ENCODE data around the gene KRT6A.
"Not testable (repeated sequence)": the region's sequence is repeated elsewhere in the genome, so short reads cannot be mapped to it uniquely, and the experiment has no call there.

KRT6A gene

GRCh38 chr12:52502877-52503276 is 9.8 kb upstream of the KRT6A start:
- Histone ChIP-seq H3K9me3 (ENCODE audit: insufficient read depth, low read depth, low read length) (0 out of 2 replicates have a peak, but pooled peaks cover 3% of the 10 kb centered on the region), H3K9me2 (replicated peaks; ENCODE audit: low read depth, low read length) (no peaks in the 10 kb centered on the region), H4K20me1 (ENCODE audit: insufficient read depth, low read length, poor library complexity, severe bottlenecking) (no peaks in the 10 kb centered on the region), H3K4me1 (ENCODE audit: insufficient read depth, low read length, poor library complexity, severe bottlenecking) (no peaks in the 10 kb centered on the region), H3K9ac (ENCODE audit: low read depth, low read length, poor library complexity, severe bottlenecking) (no peak overlapping the region), H2AFZ (ENCODE audit: low read length) (no peak overlapping the region), H3K36me3 (ENCODE audit: insufficient read depth, low read length) (no peaks in the 10 kb centered on the region), H3F3A (ENCODE audit: low read depth) (no peaks in the 10 kb centered on the region), H3K79me2 (ENCODE audit: insufficient read depth, low read length) (no peaks in the 10 kb centered on the region), H3K27me3 (ENCODE audit: insufficient read depth, low read length, poor library complexity, severe bottlenecking) (no peaks in the 10 kb centered on the region), H3K4me3 (ENCODE audit: low read length, poor library complexity, severe bottlenecking) (no peak overlapping the region), H3K4me2 (ENCODE audit: low read depth, low read length, poor library complexity, severe bottlenecking) (no peak overlapping the region)
- no peak for TF ChIP-seq CTCF (conservative IDR thresholded peaks at IDR 0.05; ENCODE audit: low read length)
- TF ChIP-seq EZH2phosphoT487 (IDR thresholded peaks at IDR 0.05; ENCODE audit: borderline replicate concordance): no peak

GRCh38 chr12:52501490-52501889 is 8.4 kb upstream of the KRT6A start:
- no peak overlapping the region for H2AFZ ChIP-seq (ENCODE audit: low read length)
- no peak overlapping the region for H3K4me2 ChIP-seq (ENCODE audit: low read depth, low read length, poor library complexity, severe bottlenecking)
- H3K36me3 ChIP-seq (ENCODE audit: insufficient read depth, low read length): no peaks in the 10 kb centered on the region
- H3F3A ChIP-seq (ENCODE audit: low read depth): no peaks in the 10 kb centered on the region
- H3K27me3 ChIP-seq (ENCODE audit: insufficient read depth, low read length, poor library complexity, severe bottlenecking): no peaks in the 10 kb centered on the region
- no peak overlapping the region for H3K4me3 ChIP-seq (ENCODE audit: low read length, poor library complexity, severe bottlenecking)
- no peaks in the 10 kb centered on the region for H3K4me1 ChIP-seq (ENCODE audit: insufficient read depth, low read length, poor library complexity, severe bottlenecking)
- no peaks in the 10 kb centered on the region for H4K20me1 ChIP-seq (ENCODE audit: insufficient read depth, low read length, poor library complexity, severe bottlenecking)
- TF ChIP-seq EZH2phosphoT487 (IDR thresholded peaks at IDR 0.05; ENCODE audit: borderline replicate concordance) (no peak), CTCF (conservative IDR thresholded peaks at IDR 0.05; ENCODE audit: low read length) (no peak)
- no peaks in the 10 kb centered on the region for H3K9me2 ChIP-seq (replicated peaks; ENCODE audit: low read depth, low read length)
- no peaks in the 10 kb centered on the region for H3K79me2 ChIP-seq (ENCODE audit: insufficient read depth, low read length)
- no peak overlapping the region for H3K9ac ChIP-seq (ENCODE audit: low read depth, low read length, poor library complexity, severe bottlenecking)
- 0 out of 2 replicates have a peak, but pooled peaks cover 3% of the 10 kb centered on the region for H3K9me3 ChIP-seq (ENCODE audit: insufficient read depth, low read depth, low read length)

- H2AFZ ChIP-seq (ENCODE audit: low read length): not testable (repeated sequence)
Measured at GRCh38 chr12:52500574-52500973, 7.5 kb upstream of the KRT6A start.

GRCh38 chr12:52499806-52500560 is 6.9 kb upstream of the KRT6A start:
- Histone ChIP-seq H3K27me3 (ENCODE audit: insufficient read depth, low read length, poor library complexity, severe bottlenecking) (no peaks in the 10 kb centered on the region), H3K36me3 (ENCODE audit: insufficient read depth, low read length) (no peaks in the 10 kb centered on the region), H4K20me1 (ENCODE audit: insufficient read depth, low read length, poor library complexity, severe bottlenecking) (no peaks in the 10 kb centered on the region), H3K4me1 (ENCODE audit: insufficient read depth, low read length, poor library complexity, severe bottlenecking) (no peaks in the 10 kb centered on the region), H3K9ac (ENCODE audit: low read depth, low read length, poor library complexity, severe bottlenecking) (no peak overlapping the region), H3K4me3 (ENCODE audit: low read length, poor library complexity, severe bottlenecking) (no peak overlapping the region), H3K9me3 (ENCODE audit: insufficient read depth, low read depth, low read length) (0 out of 2 replicates have a peak, but pooled peaks cover 3% of the 10 kb centered on the region), H3K79me2 (ENCODE audit: insufficient read depth, low read length) (no peaks in the 10 kb centered on the region), H3K4me2 (ENCODE audit: low read depth, low read length, poor library complexity, severe bottlenecking) (no peak overlapping the region), H3K9me2 (replicated peaks; ENCODE audit: low read depth, low read length) (no peaks in the 10 kb centered on the region), H3F3A (ENCODE audit: low read depth) (no peaks in the 10 kb centered on the region), H2AFZ (ENCODE audit: low read length) (no peak overlapping the region)
- TF ChIP-seq EZH2phosphoT487 (IDR thresholded peaks at IDR 0.05; ENCODE audit: borderline replicate concordance) (no peak), CTCF (conservative IDR thresholded peaks at IDR 0.05; ENCODE audit: low read length) (no peak)

More at GRCh38 chr12:52500574-52500973, 7.5 kb upstream of the KRT6A start:
- H3K9me2 ChIP-seq (replicated peaks; ENCODE audit: low read depth, low read length); H3K36me3 ChIP-seq (ENCODE audit: insufficient read depth, low read length); H3K4me2 ChIP-seq (ENCODE audit: low read depth, low read length, poor library complexity, severe bottlenecking); H4K20me1 ChIP-seq (ENCODE audit: insufficient read depth, low read length, poor library complexity, severe bottlenecking); H3K4me1 ChIP-seq (ENCODE audit: insufficient read depth, low read length, poor library complexity, severe bottlenecking); H3K79me2 ChIP-seq (ENCODE audit: insufficient read depth, low read length); H3K9ac ChIP-seq (ENCODE audit: low read depth, low read length, poor library complexity, severe bottlenecking); H3F3A ChIP-seq (ENCODE audit: low read depth); H3K9me3 ChIP-seq (ENCODE audit: insufficient read depth, low read depth, low read length); H3K27me3 ChIP-seq (ENCODE audit: insufficient read depth, low read length, poor library complexity, severe bottlenecking); H3K4me3 ChIP-seq (ENCODE audit: low read length, poor library complexity, severe bottlenecking): not testable (repeated sequence)
